Measurements from ENCODE around the gene KCNMA1.

DNA sequence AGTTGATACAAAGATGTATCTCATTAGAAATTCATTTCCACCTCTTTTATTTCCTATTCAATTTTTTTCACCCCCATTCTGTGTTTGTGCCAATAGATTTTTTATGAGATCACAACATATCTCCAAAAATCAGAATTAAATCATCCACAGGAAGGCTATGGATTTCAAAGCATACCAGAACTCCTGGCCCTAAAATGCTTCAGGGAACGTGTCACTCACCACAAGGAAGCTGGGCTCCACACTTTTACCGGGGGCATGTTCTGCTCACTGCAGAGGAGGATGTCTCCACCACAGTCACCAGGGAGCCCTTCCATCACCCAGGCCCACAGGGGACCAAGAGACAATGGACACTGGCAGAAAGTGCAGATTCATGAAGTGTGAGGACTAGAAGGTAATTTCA is 456.8 kb downstream of the KCNMA1 start:
- TF ChIP-seq CTCF (IDR thresholded peaks at IDR 0.05) (no peak), POLR2AphosphoS5 (IDR thresholded peaks at IDR 0.05) (no peak)
